Skeletal muscle tissue (tissue), 4 donors: ENCODE data around the gene GFRA4. TPM values are rescaled to one million over a fixed set of nuclear protein-coding genes. Genes with fewer than 3 reads are reported as not detected.

Experiments used
- H3K27ac ChIP-seq: one replicate; pipeline ENCODE4 v1.7.0; 2013; ENCODE audit warnings: mild to moderate bottlenecking, low read depth, low read length, inconsistent platforms
- H3K27me3 ChIP-seq, 3 donors: one replicate each; pipeline ENCODE4 v1.7.0; 2013; ENCODE audit warnings: low read length in 3 of 3; ENCODE audit not compliant: control insufficient read depth in 3 of 3, insufficient read depth in 3 of 3
- H3K36me3 ChIP-seq, 3 donors: one replicate each; pipeline ENCODE4 v1.7.0; 2013; ENCODE audit warnings: low read length in 3 of 3; ENCODE audit not compliant: control insufficient read depth in 3 of 3, insufficient read depth in 3 of 3
- H3K4me1 ChIP-seq, 3 donors: one replicate each; pipeline ENCODE4 v1.7.0; 2013; ENCODE audit warnings: low read length in 3 of 3, mild to moderate bottlenecking in 3 of 3; ENCODE audit not compliant: control insufficient read depth in 3 of 3, insufficient read depth in 3 of 3
- H3K4me3 ChIP-seq, 3 donors: one replicate each; pipeline ENCODE4 v1.7.0; 2013; ENCODE audit warnings: low read length in 3 of 3
- H3K9ac ChIP-seq, 3 donors: one replicate each; pipeline ENCODE4 v1.7.0; 2013; ENCODE audit warnings: low read length in 3 of 3, mild to moderate bottlenecking in 3 of 3, moderate library complexity in 2 of 3, low read depth in 1 of 3
- H3K9me3 ChIP-seq, 3 donors: one replicate each; pipeline ENCODE4 v1.7.0; 2013; ENCODE audit warnings: low read length in 3 of 3; ENCODE audit not compliant: control insufficient read depth in 3 of 3
- total RNA-seq: library from RNA; depleted of rRNA; stranded (reverse); fragments of >200 nt; gene quantifications from one replicate; pipeline ENCODE4 v1.2.3, GENCODE V29; 2014
- donor health status: Osteomylitis.

GFRA4 gene
- total RNA-seq, 1 donor from 2014 or later, result not detected

GRCh38 chr20:3611901-3612300 is 51.3 kb downstream of the GFRA4 start:
- Histone ChIP-seq H3K27ac (no peak overlapping the region), H3K36me3 (no peaks in the 10 kb centered on the region), H3K9me3 (no peaks in the 10 kb centered on the region), H3K4me1 (no peaks in the 10 kb centered on the region), H3K4me3 (no peak overlapping the region), H3K27me3 (no peaks in the 10 kb centered on the region), H3K9ac (no peak overlapping the region)

Other genes with a start within 250 kb of the GFRA4 start
- 21.4 TPM for gene ATRN, start 192.4 kb downstream of the GFRA4 start, total RNA-seq
- gene ADAM33, start 18.6 kb upstream of the GFRA4 start, total RNA-seq, result 30.8 TPM
- 2.1 TPM for gene SIGLEC1, start 49.2 kb upstream of the GFRA4 start, total RNA-seq
- gene HSPA12B, start 69.3 kb upstream of the GFRA4 start, total RNA-seq, result 14.6 TPM
- gene ADISSP, start 104.4 kb upstream of the GFRA4 start, total RNA-seq, result 9.4 TPM
- not detected for gene SPEF1, start 118.0 kb upstream of the GFRA4 start, total RNA-seq
- gene CENPB, start 123.3 kb upstream of the GFRA4 start, total RNA-seq, result 46.4 TPM
- 28.7 TPM for gene CDC25B, start 132.9 kb upstream of the GFRA4 start, total RNA-seq
- gene AP5S1, start 157.1 kb upstream of the GFRA4 start, total RNA-seq, result 8.9 TPM
- 14.6 TPM for gene MAVS, start 183.4 kb upstream of the GFRA4 start, total RNA-seq
- gene PANK2, start 226.0 kb upstream of the GFRA4 start, total RNA-seq, result 39.7 TPM